Kidney tubule cell (primary cell): ENCODE results near the gene OAT.

Experiments
- DNase-seq: peaks from one replicate; pipeline ENCODE4 v3.0.0-alpha.2; 2018; ENCODE audit warnings: low spot score

OAT gene

DNA sequence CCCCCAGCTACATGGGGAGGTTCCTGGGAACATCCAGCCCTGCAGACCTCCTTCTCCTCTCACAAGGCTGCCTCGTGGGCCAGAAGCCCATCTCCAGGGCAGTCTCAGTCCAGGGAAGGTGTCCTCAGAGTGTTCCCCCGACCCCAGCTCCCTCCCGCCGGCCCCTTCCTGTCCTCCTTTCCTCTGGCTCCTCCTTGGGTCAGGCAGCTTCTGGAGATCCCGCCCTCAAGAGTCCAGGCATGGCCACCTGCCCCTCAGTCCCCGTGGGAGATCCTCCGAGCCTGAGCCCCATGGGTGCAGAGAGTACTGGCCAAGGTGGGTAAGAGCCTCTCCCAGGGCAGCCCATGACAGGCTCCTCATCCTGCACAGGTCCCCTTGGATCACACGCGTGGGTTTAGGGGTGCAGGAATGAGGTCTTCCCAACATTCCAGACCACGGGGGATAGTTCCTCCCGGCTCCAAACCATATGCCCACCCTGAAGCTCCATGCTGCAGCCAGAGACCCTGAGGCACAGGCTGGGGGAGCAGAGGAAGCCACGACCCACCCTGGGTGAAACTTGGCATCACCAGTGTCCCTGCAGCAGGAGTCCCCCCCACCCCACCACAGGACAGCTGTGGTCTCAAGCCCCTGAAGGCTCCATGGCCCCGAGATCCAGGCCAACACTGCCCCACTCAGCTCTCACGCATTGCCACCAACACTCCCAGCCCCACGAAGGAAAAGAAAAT lies 65.5 kb downstream of the OAT start:
- DNase-seq: no peak

DNA sequence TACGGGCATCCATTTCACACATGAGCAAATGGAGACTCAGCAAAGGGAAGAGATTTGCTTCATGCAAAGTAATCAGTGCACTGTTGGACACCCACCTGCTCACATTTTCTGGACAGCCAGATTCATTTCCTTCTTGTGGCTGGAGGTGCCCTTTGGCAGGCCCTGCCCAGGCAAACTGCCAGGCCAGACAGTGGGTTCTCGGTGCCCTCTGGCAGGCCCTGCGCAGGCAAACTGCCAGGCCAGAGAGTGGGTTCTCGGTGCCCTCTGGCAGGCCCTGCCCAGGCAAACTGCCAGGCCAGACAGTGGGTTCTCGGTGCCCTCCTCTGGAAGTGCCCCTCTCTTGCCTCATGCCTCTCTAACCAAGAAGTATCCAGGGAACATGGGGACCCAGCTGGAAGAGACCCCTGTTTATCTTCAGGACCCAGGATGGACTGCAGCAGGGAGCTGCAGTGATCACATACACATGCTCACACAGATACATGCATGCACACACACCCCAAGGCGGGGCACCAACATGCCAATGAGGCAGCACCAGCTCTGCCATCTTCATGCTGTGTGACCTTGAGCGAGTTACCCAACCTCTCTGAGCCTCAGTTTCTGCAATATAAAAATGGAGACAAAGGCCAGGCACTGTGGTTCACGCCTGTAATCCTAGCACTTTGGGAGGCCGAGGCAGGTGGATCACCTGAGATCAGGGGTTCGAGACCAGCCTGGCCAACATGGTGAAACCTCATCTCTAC lies 67.1 kb downstream of the OAT start:
- no peak for DNase-seq

DNA sequence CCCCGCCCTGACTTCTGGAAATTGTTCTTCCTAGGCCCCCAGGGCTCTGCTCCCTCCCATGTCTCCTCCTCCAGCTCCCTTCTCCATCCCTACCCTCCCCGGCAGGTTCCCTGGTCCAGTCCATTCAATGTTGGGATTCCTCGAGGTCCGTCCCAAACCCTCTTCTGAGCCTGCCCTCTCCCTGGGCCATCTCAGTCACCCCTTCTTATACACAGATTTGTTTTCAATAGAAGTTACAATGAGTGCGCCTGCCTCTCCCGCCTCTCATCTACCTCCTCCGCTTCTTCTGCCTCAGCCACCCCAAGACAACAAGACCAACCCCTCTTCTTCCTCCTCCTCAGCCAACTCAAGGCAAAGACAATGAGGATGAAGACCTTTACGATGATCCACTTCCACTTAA lies 67.9 kb downstream of the OAT start:
- no peak for DNase-seq

DNA sequence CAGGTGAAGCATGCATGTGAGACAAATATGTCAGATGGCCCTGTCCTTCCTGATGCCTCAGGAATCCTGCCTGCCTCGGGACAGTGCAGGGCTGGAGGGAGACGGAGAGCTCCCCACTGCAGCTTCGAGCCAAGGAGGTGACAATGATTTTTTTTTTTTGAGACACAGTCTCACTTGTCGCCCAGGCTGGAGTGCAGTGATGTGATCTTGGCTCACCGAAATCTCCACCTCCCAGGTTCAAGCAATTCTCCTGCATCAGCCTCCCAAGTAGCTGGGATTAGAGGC lies 68.8 kb downstream of the OAT start:
- DNase-seq: no peak

DNA sequence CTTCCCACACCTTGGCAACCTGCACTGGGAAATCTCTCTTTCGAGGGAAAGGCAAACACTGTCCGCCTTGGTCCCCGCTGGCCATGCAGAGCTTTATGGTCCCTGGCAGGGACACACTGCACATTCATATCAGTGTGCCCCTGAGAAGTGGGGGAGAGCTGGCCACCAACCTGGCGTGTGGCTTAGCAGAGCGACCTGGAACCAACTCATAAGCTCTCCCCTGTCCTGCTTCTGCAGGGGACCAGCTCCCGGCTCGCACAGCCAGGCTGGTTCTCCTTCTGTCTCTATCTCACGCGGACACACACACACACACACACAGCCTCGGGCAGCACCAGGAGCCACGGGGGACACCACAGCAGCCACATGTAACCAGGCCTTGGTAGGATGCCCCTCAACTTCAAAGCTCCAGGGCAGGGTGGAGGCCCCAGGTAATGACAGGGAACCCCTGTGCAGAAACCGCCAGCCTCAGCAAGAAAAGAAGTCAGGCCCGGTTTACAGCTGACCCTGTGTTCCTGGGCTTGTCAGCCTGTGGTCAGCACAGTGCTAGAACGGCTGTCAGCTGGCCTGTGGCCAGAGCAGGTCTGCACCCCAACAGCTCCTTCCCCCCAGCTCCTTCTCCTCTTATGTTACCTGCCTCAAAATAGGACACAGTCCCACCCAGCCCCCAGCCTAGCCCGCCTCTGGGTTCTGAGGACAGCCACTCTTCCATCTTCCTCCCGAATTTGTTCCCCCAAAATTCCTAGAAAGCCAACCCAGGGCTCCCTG lies 69.3 kb downstream of the OAT start:
- DNase-seq: no peak

DNA sequence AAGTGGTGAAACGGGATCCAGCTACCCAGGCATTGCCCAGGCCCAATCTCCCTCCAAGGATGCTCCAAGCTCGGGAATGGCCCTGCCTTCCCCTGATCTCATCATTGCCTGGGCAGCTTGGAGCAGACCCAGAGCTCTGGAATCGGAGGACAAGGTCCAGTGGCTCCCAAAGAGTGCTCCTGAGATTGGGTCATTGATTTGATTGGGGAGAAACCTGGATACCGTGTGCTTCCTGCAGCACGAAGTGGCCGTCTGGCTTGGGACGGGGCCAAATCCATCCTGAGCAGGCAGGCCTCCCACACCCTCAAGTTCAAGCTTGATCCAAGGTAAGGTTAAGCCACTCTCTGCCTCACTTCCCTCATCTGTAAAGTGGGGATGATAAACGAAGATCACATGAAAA lies 69.9 kb downstream of the OAT start:
- no peak for DNase-seq

DNA sequence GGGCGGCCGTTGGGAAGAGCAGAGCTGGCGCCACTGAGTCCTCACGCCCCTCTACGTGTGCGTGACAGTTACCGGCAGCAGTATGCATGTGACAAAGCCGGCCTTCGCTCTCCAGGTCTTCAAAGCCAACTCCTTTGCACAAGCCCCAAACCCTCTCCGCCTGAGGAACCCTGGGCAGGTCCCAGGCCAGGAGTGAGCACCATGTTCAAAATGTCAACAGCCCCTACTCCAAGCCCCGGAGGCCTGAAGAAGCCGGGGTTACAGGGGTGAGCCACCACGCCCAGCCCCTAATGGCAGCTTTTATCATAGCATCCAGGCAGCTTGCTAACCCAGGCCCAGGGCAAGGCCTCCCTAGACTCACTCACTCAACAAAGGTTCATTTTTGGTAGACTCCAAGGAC lies 70.8 kb downstream of the OAT start:
- DNase-seq: no peak
